Pancreas (tissue), 10 donors: ENCODE results near the gene HES2. TPM values are rescaled to one million over a fixed set of nuclear protein-coding genes. Genes with fewer than 3 reads are reported as not detected.

Source experiments
- ATAC-seq, 4 donors: fragments of 200-7000 bp; cut with Tn5 transposase; one replicate each; pipeline versions ENCODE4 v1.8.0 to v1.9.1; 2020; ENCODE audit warnings: mild to moderate bottlenecking in 4 of 4, moderate library complexity in 4 of 4
- DNase-seq, 6 donors: peaks; one replicate each; pipeline ENCODE4 v3.0.0-alpha.2; 2020
- FAIRE-seq: peaks from 2 replicates; lab custom pipeline; 2012; peaks lifted over from hg19 to GRCh38; lab: Jason Lieb, UNC
- H3K27ac ChIP-seq, 4 donors: fragments of 200-600 bp; sonication (generic); 1 replicate in 3 of 4; 2 replicates in 1 of 4; pipeline versions ENCODE4 v1.5.0 to v1.8.0; 2020
- H3K27me3 ChIP-seq, 4 donors: fragments of 200-600 bp; one replicate each; pipeline ENCODE4 v1.8.0; 2021
- H3K36me3 ChIP-seq, 3 donors: fragments of 200-600 bp; sonication (generic) in 1 of 3; one replicate each; pipeline versions ENCODE4 v1.5.0 to v1.8.0; 2020 to 2021
- H3K4me1 ChIP-seq, 3 donors: fragments of 200-600 bp; one replicate each; pipeline ENCODE4 v1.8.0; 2021
- H3K4me3 ChIP-seq, 4 donors: fragments of 200-600 bp; sonication (generic) in 2 of 4; one replicate each; pipeline versions ENCODE4 v1.5.0 to v1.8.0; 2020 to 2021
- H3K9me3 ChIP-seq, 4 donors: fragments of 200-600 bp; one replicate each; pipeline ENCODE4 v1.8.0; 2021
- CTCF ChIP-seq, 4 donors: fragments of 200-600 bp; sonication (generic) in 3 of 4; IDR thresholded peaks; one replicate each; pipeline versions ENCODE4 v1.5.0 to v1.8.0; 2021; ENCODE audit warnings: antibody characterized with exemption in 4 of 4
- WGBS, 2 donors: extraction: QIAGEN DNeasy Blood & Tissue Kit; methylation state at CpG; one replicate each; pipeline ENCODE4 v1.1.7; 2013; 5-methylcytosine and 5-hydroxymethylcytosine counted together
- intact Hi-C, 3 donors: fragments of 100-400 bp; cut with DNase I; formaldehyde crosslinking; loops; one replicate each; pipeline versions ENCODE4 v1.11.1 to v1.14.2; 2022
- polyA plus RNA-seq, 2 donors: library from polyadenylated mRNA; stranded (reverse); fragments of 200-250 nt; gene quantifications; one replicate each; pipeline ENCODE4 v1.2.3, GENCODE V29; 2013
- total RNA-seq, 6 donors: library from RNA; stranded (reverse); fragmentation: NEBNext Ultra II Directional in 4 of 6; extraction: Animal tissue kit (Norgen Biotek cat#: 25700) in 4 of 6; gene quantifications; one replicate each; pipeline versions ENCODE4 v1.2.1 to v1.2.4, GENCODE V29; 2021 to 2023
- donor health status: healthy with polysubstance abuse.
- donor health status: DM: no; HTN: no; CAD: no; lungs with moderate emphysema.
- donor health status: DM: no; HTN: no; CAD: no.
- donor health status: control.
- donor health status: control.
- donor health status: Bipolar disorder and iron deficiency.
- donor health status: DM: yes; HTN: yes; CAD: no.
- donor health status: DM: no; HTN: no; CAD: no.
- donor health status: DM: no; HTN: no; CAD: no.
- donor health status: DM: yes; HTN: yes; CAD: no.

Gene HES2
- total and polyA plus RNA-seq, 8 donors: 0.03 to 0.31 (median 0.09) TPM; not detected in 5

GRCh38 chr1:6424619-6425593, 5.2 kb upstream of the HES2 start, which contains the start of gene ESPN:
Gene ESPN (plus strand): TSS chr1:6424776. CDS start chr1:6424956, 180 bp downstream.
- Histone ChIP-seq H3K4me3 (peak within 1 kb of the TSS in 1 of 4 donors; percentile 25), H3K4me1 (peaks cover under 1 to 10% (median 7%) of the 10 kb centered on the region in 3 donors), H3K36me3 (no peaks in the 10 kb centered on the region), H3K27me3 (peaks cover 0 to 21% (median 8%) of the 10 kb centered on the region in 4 donors), H3K27ac (no peak within 1 kb of the TSS), H3K9me3 (no peaks in the 10 kb centered on the region)
- ATAC-seq (peak; percentile 20 to 37 (median 25)), FAIRE-seq (no peak), DNase-seq (peak in 1 of 6 donors; percentile 70)
- no peak for TF ChIP-seq CTCF (IDR thresholded peaks at IDR 0.05)
- intact Hi-C loops: no loop called here
- WGBS, 2 donors: 7 to 8% methylated on average over 80 to 99 of the region's 99 CpGs

DNA sequence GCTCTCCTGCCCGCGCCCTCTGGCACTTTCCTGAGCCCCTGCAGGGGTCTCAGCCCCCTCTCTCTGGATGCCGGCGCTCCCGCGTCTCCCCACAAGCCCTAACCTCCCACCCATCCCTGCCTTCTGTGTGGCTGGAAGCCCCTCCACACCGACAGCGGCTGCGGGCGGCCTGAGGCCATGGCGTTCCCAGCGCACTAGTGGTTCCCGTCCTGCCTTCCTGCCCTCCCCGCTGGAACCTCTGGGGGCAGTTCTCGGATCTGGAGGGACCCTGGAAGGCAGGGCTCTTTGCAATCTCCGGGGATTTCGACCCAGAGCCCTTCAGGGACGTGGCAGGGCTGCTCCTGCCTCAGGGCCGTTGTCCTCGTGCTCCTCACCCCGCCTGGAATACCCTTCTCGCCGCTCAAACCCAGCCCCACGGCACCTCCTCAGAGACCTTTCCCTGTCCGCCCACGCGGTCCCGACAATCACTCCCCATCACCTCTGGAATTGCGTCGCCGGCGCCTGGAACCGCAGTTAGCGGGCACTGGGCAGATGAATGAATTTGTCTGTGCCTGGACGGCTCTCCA, 4.4 kb upstream of the HES2 start:
- no peaks in the 10 kb centered on the region for H3K9me3 ChIP-seq
- H3K4me3 ChIP-seq: peak overlapping the region in 1 of 4 donors; percentile 25
- intact Hi-C loops: no loop called here
- H3K36me3 ChIP-seq: no peaks in the 10 kb centered on the region
- H3K4me1 ChIP-seq: peaks cover 7 to 16% (median 8%) of the 10 kb centered on the region in 3 donors
- H3K27ac ChIP-seq: no peak overlapping the region
- no peak for FAIRE-seq
- no peak for TF ChIP-seq CTCF (IDR thresholded peaks at IDR 0.05)
- no peak for ATAC-seq
- WGBS, 2 donors: 8 to 9% methylated on average over 35 of the region's 35 CpGs
- peak in 1 of 6 donors; percentile 66 for DNase-seq
- peaks cover 0 to 29% (median 10%) of the 10 kb centered on the region in 4 donors for H3K27me3 ChIP-seq

- TF ChIP-seq CTCF (IDR thresholded peaks at IDR 0.05): peak; percentile 73 to 92 (median 78)
- FAIRE-seq (no peak), DNase-seq (peak; percentile 57 to 93 (median 85)), ATAC-seq (peak; percentile 84 to 89 (median 86))
- peaks cover 7 to 19% (median 11%) of the 10 kb centered on the region in 3 donors for H3K4me1 ChIP-seq
- H3K27ac ChIP-seq: no peak overlapping the region
- no peaks in the 10 kb centered on the region for H3K36me3 ChIP-seq
- H3K27me3 ChIP-seq: peaks cover 0 to 36% (median 12%) of the 10 kb centered on the region in 4 donors
- H3K4me3 ChIP-seq: peak overlapping the region in 1 of 4 donors; percentile 25
- intact Hi-C loops: no loop called here
- WGBS, 2 donors: 5 to 8% methylated on average over 17 to 24 of the region's 24 CpGs
- H3K9me3 ChIP-seq: no peaks in the 10 kb centered on the region
Measured at GRCh38 chr1:6423321-6423999, 3.7 kb upstream of the HES2 start.

- no peaks in the 10 kb centered on the region for H3K9me3 ChIP-seq
- H3K4me3 ChIP-seq: no peak overlapping the region
- peaks cover 0 to 47% (median 16%) of the 10 kb centered on the region in 4 donors for H3K27me3 ChIP-seq
- DNase-seq: no peak
- no peak for ATAC-seq
- peaks cover 7 to 19% (median 11%) of the 10 kb centered on the region in 3 donors for H3K4me1 ChIP-seq
- H3K27ac ChIP-seq: no peak overlapping the region
- TF ChIP-seq CTCF (IDR thresholded peaks at IDR 0.05): no peak
- 81 to 83% methylated on average over 4 of the region's 4 CpGs for WGBS, 2 donors
- intact Hi-C loops: no loop called here
- H3K36me3 ChIP-seq: no peaks in the 10 kb centered on the region
- no peak for FAIRE-seq
Measured at GRCh38 chr1:6421266-6421665, 1.5 kb upstream of the HES2 start.
